HEK293 (cell line): Measurements from ENCODE around the gene RNF151.

ENCODE experiments used
- ZBTB17 ChIP-seq: fragments of 450-650 bp; formaldehyde crosslinking; IDR thresholded peaks from 2 replicates; pipeline ENCODE4 v1.5.1; 2016; ENCODE audit warnings: missing biosample characterization, missing genetic modification characterization
- TF ChIP-seq, protein P1 (sequence below): fragments of 450-650 bp; formaldehyde crosslinking; IDR thresholded peaks from 2 replicates; pipeline ENCODE4 v1.5.1; 2017; ENCODE audit warnings: missing biosample characterization, missing genetic modification characterization
- TF ChIP-seq, protein P2 (sequence below): fragments of 450-650 bp; formaldehyde crosslinking; IDR thresholded peaks from 2 replicates; pipeline ENCODE4 v1.5.1; 2016; ENCODE audit warnings: missing biosample characterization, missing genetic modification characterization

DNA sequence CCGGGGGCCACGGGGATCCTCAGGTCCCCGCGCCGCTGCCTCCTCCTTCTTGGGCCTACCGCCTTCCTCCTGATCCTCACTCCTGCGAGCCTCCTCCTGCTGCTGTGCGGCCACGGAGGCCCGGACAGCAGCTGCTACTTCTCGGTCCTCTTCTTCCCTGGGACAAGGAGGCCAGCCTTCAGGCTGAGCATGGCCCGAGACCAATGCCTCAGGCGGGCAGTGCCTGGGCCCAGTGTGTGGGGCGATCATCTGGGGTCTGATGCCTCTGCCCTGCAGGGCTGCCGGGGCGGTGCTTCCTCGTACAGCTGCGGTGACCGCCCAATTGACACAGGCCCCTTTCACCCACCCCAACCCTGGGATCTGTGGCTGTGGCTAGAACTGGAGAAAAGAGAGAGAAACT lies 34.4 kb downstream of the RNF151 start:
- TF ChIP-seq, protein P1, sequence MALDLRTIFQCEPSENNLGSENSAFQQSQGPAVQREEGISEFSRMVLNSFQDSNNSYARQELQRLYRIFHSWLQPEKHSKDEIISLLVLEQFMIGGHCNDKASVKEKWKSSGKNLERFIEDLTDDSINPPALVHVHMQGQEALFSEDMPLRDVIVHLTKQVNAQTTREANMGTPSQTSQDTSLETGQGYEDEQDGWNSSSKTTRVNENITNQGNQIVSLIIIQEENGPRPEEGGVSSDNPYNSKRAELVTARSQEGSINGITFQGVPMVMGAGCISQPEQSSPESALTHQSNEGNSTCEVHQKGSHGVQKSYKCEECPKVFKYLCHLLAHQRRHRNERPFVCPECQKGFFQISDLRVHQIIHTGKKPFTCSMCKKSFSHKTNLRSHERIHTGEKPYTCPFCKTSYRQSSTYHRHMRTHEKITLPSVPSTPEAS (tag by site-specific recombination), result no peak
- TF ChIP-seq, protein P2, sequence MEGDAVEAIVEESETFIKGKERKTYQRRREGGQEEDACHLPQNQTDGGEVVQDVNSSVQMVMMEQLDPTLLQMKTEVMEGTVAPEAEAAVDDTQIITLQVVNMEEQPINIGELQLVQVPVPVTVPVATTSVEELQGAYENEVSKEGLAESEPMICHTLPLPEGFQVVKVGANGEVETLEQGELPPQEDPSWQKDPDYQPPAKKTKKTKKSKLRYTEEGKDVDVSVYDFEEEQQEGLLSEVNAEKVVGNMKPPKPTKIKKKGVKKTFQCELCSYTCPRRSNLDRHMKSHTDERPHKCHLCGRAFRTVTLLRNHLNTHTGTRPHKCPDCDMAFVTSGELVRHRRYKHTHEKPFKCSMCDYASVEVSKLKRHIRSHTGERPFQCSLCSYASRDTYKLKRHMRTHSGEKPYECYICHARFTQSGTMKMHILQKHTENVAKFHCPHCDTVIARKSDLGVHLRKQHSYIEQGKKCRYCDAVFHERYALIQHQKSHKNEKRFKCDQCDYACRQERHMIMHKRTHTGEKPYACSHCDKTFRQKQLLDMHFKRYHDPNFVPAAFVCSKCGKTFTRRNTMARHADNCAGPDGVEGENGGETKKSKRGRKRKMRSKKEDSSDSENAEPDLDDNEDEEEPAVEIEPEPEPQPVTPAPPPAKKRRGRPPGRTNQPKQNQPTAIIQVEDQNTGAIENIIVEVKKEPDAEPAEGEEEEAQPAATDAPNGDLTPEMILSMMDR, result no peak
- TF ChIP-seq ZBTB17, result no peak
